ENCODE results near the gene SLC16A5. TPM values are rescaled to one million over a fixed set of nuclear protein-coding genes. Genes with fewer than 3 reads are reported as not detected.
"Not testable (repeated sequence)": the region's sequence is repeated elsewhere in the genome, so short reads cannot be mapped to it uniquely, and the experiment has no call there.

Gene SLC16A5
- polyA plus RNA-seq, 1 donor (not counting 4 experiments of a cell fraction or from before 2014, with no cell fraction given) = 3.5 TPM

DNA sequence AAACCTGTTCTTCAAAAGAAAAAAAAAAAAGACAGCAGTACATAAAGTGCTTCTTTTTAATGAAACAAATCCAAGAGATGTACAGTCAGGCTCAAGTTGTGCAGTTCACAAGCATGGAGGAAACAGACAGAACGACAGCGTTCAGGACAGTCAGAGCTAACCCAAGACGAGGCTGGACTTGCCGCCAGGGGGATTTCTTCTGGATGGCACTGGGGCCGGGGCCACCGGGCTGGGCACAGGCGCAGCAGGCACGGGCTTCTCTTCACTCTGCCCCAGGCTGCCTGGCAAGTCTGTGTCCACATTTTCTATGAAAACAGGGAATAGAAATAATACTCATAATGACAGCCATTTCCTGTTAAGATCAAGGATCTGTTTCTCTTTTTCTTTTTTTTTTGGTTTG lies 48.2 kb downstream of the SLC16A5 start:
- Histone ChIP-seq H2AFZ (ENCODE audit: control insufficient read depth, low read length) (no peak overlapping the region), H3K4me1 (ENCODE audit: control insufficient read depth, extremely low read depth, insufficient read depth, low read length) (peaks cover 5% of the 10 kb centered on the region), H4K20me1 (ENCODE audit: control insufficient read depth, extremely low read depth, insufficient read depth, low read length) (no peaks in the 10 kb centered on the region), H3K4me3 (ENCODE audit: control insufficient read depth in 2 of 3, extremely low read depth in 1 of 3, insufficient read depth in 2 of 3, low read depth in 1 of 3, low read length in 3 of 3) (no peak overlapping the region), H3K9me1 (ENCODE audit: control insufficient read depth, extremely low read depth, insufficient read depth, low read length) (no peaks in the 10 kb centered on the region), H3K4me2 (ENCODE audit: control insufficient read depth, extremely low read depth, insufficient read depth, low read depth, low read length) (no peak overlapping the region), H3K9me3 (ENCODE audit: control insufficient read depth, low read depth, low read length) (no peaks in the 10 kb centered on the region), H3K27me3 (ENCODE audit: control insufficient read depth, extremely low read depth, insufficient read depth, low read length) (no peaks in the 10 kb centered on the region), H3K36me3 (ENCODE audit: control insufficient read depth in 2 of 2, extremely low read depth in 1 of 2, insufficient read depth in 2 of 2, low read length in 2 of 2) (peaks cover 15 to 21% of the 10 kb centered on the region in 2 experiments), H3K79me2 (ENCODE audit: control insufficient read depth, insufficient read depth, low read length) (peaks cover 6% of the 10 kb centered on the region), H3K27ac (ENCODE audit: control insufficient read depth, insufficient read depth, low read length) (no peak overlapping the region), H3K9ac (ENCODE audit: control insufficient read depth, extremely low read depth, insufficient read depth, low read length) (no peak overlapping the region)
- DNase-seq (ENCODE audit: low read depth, low spot score) (no peak), FAIRE-seq (no peak)
- dilution Hi-C loops (cut with MboI; ENCODE audit: extremely low pct_ligation_motif_present, low sequenced_read_pairs) = no loop called here
- TF ChIP-seq, protein P1, sequence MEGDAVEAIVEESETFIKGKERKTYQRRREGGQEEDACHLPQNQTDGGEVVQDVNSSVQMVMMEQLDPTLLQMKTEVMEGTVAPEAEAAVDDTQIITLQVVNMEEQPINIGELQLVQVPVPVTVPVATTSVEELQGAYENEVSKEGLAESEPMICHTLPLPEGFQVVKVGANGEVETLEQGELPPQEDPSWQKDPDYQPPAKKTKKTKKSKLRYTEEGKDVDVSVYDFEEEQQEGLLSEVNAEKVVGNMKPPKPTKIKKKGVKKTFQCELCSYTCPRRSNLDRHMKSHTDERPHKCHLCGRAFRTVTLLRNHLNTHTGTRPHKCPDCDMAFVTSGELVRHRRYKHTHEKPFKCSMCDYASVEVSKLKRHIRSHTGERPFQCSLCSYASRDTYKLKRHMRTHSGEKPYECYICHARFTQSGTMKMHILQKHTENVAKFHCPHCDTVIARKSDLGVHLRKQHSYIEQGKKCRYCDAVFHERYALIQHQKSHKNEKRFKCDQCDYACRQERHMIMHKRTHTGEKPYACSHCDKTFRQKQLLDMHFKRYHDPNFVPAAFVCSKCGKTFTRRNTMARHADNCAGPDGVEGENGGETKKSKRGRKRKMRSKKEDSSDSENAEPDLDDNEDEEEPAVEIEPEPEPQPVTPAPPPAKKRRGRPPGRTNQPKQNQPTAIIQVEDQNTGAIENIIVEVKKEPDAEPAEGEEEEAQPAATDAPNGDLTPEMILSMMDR (optimal IDR thresholded peaks at IDR 0.05 in 1 of 3, IDR thresholded peaks at IDR 0.05 in 1 of 3, conservative IDR thresholded peaks at IDR 0.05 in 1 of 3; ENCODE audit: extremely low read depth in 1 of 3, insufficient read depth in 2 of 3, low read length in 3 of 3) = peak; percentile 23 to 30 (median 30)
- no peak for TF ChIP-seq EZH2 (IDR thresholded peaks at IDR 0.05; ENCODE audit: low read length)

DNA sequence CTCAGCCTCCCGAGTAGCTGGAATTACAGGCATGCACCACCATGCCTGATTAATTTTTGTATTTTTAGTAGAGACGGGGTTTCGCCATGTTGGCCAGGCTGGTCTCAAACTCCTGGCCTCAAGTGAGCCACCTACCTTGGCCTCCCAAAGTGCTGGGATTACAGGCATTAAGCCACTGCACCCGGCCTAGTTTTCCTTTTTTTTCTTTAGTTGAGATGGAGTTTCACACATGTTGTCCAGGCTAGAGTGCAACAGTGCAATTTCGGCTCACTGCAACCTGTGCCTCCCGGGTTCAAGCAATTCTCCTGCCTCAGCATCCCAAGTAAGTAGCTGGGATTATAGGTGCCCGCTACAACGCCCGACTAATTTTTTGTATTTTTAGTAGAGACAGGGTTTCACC lies 50.0 kb downstream of the SLC16A5 start:
- H3K9ac ChIP-seq (ENCODE audit: control insufficient read depth, extremely low read depth, insufficient read depth, low read length); H3K4me2 ChIP-seq (ENCODE audit: control insufficient read depth, extremely low read depth, insufficient read depth, low read depth, low read length); H2AFZ ChIP-seq (ENCODE audit: control insufficient read depth, low read length); H3K4me1 ChIP-seq (ENCODE audit: control insufficient read depth, extremely low read depth, insufficient read depth, low read length); H3K27ac ChIP-seq (ENCODE audit: control insufficient read depth, insufficient read depth, low read length); H3K79me2 ChIP-seq (ENCODE audit: control insufficient read depth, insufficient read depth, low read length); H4K20me1 ChIP-seq (ENCODE audit: control insufficient read depth, extremely low read depth, insufficient read depth, low read length); H3K9me3 ChIP-seq (ENCODE audit: control insufficient read depth, low read depth, low read length); FAIRE-seq; H3K4me3 ChIP-seq (ENCODE audit: control insufficient read depth in 2 of 3, extremely low read depth in 1 of 3, insufficient read depth in 2 of 3, low read depth in 1 of 3, low read length in 3 of 3); dilution Hi-C loops (cut with MboI; ENCODE audit: extremely low pct_ligation_motif_present, low sequenced_read_pairs); DNase-seq (ENCODE audit: low read depth, low spot score); H3K9me1 ChIP-seq (ENCODE audit: control insufficient read depth, extremely low read depth, insufficient read depth, low read length); H3K27me3 ChIP-seq (ENCODE audit: control insufficient read depth, extremely low read depth, insufficient read depth, low read length): not testable (repeated sequence)
- H3K36me3 ChIP-seq (ENCODE audit: control insufficient read depth in 2 of 2, extremely low read depth in 1 of 2, insufficient read depth in 2 of 2, low read length in 2 of 2) = peaks cover 20 to 31% of the 10 kb centered on the region in 2 experiments

DNA sequence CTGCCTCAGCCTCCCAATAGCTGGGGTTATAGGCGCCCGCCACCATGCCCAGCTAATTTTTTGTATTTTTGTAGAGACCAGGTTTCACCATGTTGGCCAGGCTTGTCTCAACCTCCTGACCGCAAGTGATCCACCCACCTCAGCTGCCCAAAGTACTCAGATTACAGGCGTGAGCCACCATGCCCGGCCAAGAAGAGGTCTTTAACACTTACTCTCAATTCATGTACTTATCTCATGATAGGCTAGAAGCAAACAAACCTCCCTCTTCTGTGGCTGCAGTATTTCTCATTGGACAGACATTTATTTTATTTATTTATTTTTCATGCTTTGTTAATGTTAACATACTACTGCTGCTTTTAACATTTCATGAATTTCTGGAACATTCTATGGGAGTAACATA lies 50.8 kb downstream of the SLC16A5 start:
- dilution Hi-C loops (cut with MboI; ENCODE audit: extremely low pct_ligation_motif_present, low sequenced_read_pairs) = no loop called here

More for the DNA sequence above, 50.8 kb downstream of the SLC16A5 start:
- H3K4me3 ChIP-seq (ENCODE audit: control insufficient read depth in 2 of 3, extremely low read depth in 1 of 3, insufficient read depth in 2 of 3, low read depth in 1 of 3, low read length in 3 of 3) = no peak overlapping the region
- H3K27ac ChIP-seq (ENCODE audit: control insufficient read depth, insufficient read depth, low read length) = no peak overlapping the region
- DNase-seq (ENCODE audit: low read depth, low spot score) (no peak), FAIRE-seq (no peak)
- no peak overlapping the region for H3K9ac ChIP-seq (ENCODE audit: control insufficient read depth, extremely low read depth, insufficient read depth, low read length)
- peaks cover 23 to 35% of the 10 kb centered on the region in 2 experiments for H3K36me3 ChIP-seq (ENCODE audit: control insufficient read depth in 2 of 2, extremely low read depth in 1 of 2, insufficient read depth in 2 of 2, low read length in 2 of 2)
- H3K9me1 ChIP-seq (ENCODE audit: control insufficient read depth, extremely low read depth, insufficient read depth, low read length) = no peaks in the 10 kb centered on the region
- H3K79me2 ChIP-seq (ENCODE audit: control insufficient read depth, insufficient read depth, low read length) = peaks cover 10% of the 10 kb centered on the region
- no peak overlapping the region for H3K4me2 ChIP-seq (ENCODE audit: control insufficient read depth, extremely low read depth, insufficient read depth, low read depth, low read length)
- no peak for TF ChIP-seq EZH2 (IDR thresholded peaks at IDR 0.05; ENCODE audit: low read length)
- TF ChIP-seq, protein P1 (optimal IDR thresholded peaks at IDR 0.05 in 1 of 3, IDR thresholded peaks at IDR 0.05 in 1 of 3, conservative IDR thresholded peaks at IDR 0.05 in 1 of 3; ENCODE audit: extremely low read depth in 1 of 3, insufficient read depth in 2 of 3, low read length in 3 of 3) = no peak
- H3K9me3 ChIP-seq (ENCODE audit: control insufficient read depth, low read depth, low read length) = no peaks in the 10 kb centered on the region
- H3K27me3 ChIP-seq (ENCODE audit: control insufficient read depth, extremely low read depth, insufficient read depth, low read length) = no peaks in the 10 kb centered on the region
- no peak overlapping the region for H2AFZ ChIP-seq (ENCODE audit: control insufficient read depth, low read length)
- no peaks in the 10 kb centered on the region for H4K20me1 ChIP-seq (ENCODE audit: control insufficient read depth, extremely low read depth, insufficient read depth, low read length)
- peaks cover 2% of the 10 kb centered on the region for H3K4me1 ChIP-seq (ENCODE audit: control insufficient read depth, extremely low read depth, insufficient read depth, low read length)
